ES-I3 (cell line): Measurements from ENCODE around the gene MRPL58.
A peak's percentile ranks its signal among the peaks of the same experiment; 100 is the strongest.
"Not testable (repeated sequence)": the region's sequence is repeated elsewhere in the genome, so short reads cannot be mapped to it uniquely, and the experiment has no call there.

Experiments
- H3K36me3 ChIP-seq: 2 replicates; pipeline ENCODE4 v1.6.1; 2013; ENCODE audit warnings: mild to moderate bottlenecking, low read length, control low read depth, moderate library complexity; ENCODE audit not compliant: insufficient read depth
- H3K4me1 ChIP-seq: 2 replicates; pipeline ENCODE4 v1.6.1; 2013; ENCODE audit warnings: mild to moderate bottlenecking, control low read depth, low read length; ENCODE audit not compliant: insufficient read depth
- H3K9ac ChIP-seq: 2 replicates; pipeline ENCODE4 v1.6.1; 2013; ENCODE audit warnings: low read depth, mild to moderate bottlenecking, low read length, moderate library complexity
- H3K9me3 ChIP-seq: 2 replicates; pipeline ENCODE4 v1.6.1; 2013; ENCODE audit warnings: mild to moderate bottlenecking, low read length, moderate library complexity; ENCODE audit not compliant: control insufficient read depth, insufficient read depth

The MRPL58 gene

DNA sequence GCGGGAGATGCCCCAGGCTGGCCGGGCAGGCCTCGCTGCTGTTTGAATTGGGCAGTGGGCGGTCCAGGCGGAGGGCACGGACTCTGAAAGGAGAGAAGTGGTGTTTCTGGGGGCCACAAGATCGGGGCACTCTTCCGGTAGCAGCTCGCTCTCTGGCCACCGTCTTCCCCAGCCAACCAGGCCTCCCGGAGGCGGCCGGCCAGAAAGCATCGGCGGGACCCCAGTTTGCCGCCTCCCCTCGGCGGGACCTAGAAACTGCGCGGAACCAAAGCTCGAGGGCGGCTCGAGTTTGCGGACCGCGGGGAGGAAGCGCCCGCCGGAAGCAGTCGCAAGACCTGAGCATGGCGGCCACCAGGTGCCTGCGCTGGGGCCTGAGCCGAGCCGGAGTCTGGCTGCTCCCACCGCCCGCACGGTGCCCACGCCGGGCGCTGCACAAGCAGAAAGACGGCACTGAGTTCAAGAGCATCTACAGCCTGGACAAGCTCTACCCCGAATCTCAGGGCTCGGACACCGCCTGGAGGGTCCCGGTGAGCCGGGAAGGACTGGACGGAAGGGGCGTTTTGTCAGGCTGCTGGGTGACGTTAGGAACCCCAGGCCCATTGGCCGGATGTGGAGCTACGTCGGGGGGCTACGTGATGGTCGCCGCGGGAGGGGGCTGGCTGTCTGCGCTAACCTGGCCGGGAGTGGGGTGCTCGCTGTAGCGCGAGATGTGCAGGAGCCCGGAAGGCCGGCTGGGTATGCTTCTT is at the start of gene MRPL58:
TSS of gene MRPL58 (plus strand) at position 325 of the 746 bp plus-strand sequence. CDS start at position 342, 17 bp downstream.
- H3K9me3 ChIP-seq, result no peaks in the 10 kb centered on the region
- H3K9ac ChIP-seq, result peak within 1 kb of the TSS; percentile 93
- H3K36me3 ChIP-seq, result no peaks in the 10 kb centered on the region
- peaks cover 16% of the 10 kb centered on the region for H3K4me1 ChIP-seq

DNA sequence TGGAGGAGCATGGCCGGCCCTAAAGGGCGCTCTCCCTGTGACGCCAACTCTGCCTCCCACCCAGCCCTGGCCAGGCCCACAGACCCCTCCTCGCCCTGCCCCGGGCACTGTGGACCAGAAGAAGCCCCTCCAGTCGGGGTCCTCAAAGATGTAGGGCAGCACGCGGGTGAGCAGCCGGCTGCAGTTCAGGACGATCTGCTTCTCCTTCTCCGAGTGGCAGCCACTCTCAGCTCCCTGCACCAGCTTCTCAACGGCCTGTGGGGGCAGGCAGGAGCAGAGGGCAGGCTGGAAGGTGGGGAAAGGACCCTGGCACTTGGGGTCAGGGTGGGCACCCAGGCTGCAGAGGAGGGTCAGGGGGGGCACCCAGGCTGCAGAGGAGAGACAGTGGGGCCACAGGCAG is 48.8 kb upstream of the MRPL58 start:
- Histone ChIP-seq H3K9me3 (no peaks in the 10 kb centered on the region), H3K9ac (no peak overlapping the region), H3K36me3 (no peaks in the 10 kb centered on the region), H3K4me1 (0 out of 2 replicates have a peak, but pooled peaks cover 3% of the 10 kb centered on the region)

DNA sequence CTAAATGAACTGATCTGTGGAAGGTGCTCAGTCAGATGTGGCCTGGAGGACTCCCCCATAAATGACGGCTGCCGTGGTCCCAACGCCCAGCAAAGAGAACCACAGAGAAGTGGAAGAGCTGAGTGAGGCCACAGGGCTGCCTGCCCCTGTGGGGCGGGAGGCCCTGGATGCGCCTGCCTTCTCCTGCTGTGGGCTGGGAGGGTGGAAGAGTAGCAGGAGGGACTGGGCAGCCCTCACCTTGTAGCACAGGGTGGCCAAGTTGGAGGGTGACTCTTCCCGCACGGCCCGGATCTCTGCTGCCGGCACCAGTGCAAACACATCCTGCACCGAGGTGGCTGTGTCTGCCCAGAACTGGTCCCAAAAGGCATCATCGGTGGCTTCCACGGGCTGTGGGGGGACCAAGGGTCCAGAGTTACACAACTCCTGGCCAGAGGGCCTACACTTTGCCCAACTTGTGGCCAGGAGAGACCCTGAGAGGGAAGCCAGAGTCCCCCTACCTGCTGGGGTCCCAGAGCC is 48.2 kb upstream of the MRPL58 start:
- no peaks in the 10 kb centered on the region for H3K9me3 ChIP-seq
- no peak overlapping the region for H3K9ac ChIP-seq
- 0 out of 2 replicates have a peak, but pooled peaks cover 4% of the 10 kb centered on the region for H3K4me1 ChIP-seq
- no peaks in the 10 kb centered on the region for H3K36me3 ChIP-seq

DNA sequence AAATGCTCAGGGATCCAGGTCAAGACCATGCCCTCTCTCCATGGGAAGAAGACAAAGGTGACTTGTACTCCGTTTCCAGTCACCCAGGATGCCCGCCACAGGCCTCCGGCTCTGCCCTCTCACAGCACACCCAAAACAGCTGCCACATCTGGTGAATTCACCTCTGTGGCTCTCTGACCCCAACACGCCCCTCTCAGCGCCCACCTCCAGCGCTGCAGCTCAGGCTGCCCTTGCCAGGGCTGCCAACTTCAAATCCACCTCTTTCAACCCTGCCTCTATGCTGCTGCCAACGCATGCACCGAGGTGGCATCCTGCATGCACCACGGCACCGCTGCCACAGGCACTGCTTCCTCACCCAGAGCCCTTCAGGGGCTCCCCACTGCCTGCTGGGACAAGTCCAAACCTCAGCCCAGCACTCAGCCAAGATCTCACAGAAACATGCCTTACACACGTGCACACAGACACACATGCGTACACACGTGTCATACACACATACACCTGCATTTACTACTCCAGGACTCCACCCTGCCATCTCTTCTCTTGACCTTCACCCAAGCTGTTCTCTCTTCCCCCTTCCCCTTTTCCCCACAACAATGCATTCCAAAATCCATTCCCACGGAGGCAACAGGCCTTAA is 47.4 kb upstream of the MRPL58 start:
- Histone ChIP-seq H3K9ac (no peak overlapping the region), H3K4me1 (0 out of 2 replicates have a peak, but pooled peaks cover 4% of the 10 kb centered on the region), H3K36me3 (no peaks in the 10 kb centered on the region), H3K9me3 (no peaks in the 10 kb centered on the region)

DNA sequence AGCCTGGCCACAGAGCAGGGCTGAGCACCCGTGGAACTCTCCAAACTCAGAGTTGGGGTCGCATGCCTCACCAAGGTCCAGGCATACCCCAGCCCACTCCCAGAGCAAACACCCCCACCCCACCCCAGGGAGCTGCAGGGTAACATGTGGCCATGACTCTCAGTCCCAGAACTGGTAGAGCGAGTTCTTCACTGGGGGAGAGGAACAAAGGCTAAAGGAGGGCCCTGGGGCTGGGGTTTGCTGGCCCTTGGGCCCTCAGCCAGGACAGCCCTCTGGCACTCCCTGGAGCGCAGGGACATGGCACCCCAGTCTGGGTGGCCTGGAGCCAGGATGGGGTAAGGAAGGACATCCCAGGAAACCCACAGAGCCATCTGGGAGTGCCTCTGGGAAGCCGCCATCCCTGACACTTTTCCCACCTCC is 44.1 kb upstream of the MRPL58 start:
- Histone ChIP-seq H3K9me3 (no peaks in the 10 kb centered on the region), H3K36me3 (no peaks in the 10 kb centered on the region), H3K4me1 (0 out of 2 replicates have a peak, but pooled peaks cover 4% of the 10 kb centered on the region), H3K9ac (no peak overlapping the region)

DNA sequence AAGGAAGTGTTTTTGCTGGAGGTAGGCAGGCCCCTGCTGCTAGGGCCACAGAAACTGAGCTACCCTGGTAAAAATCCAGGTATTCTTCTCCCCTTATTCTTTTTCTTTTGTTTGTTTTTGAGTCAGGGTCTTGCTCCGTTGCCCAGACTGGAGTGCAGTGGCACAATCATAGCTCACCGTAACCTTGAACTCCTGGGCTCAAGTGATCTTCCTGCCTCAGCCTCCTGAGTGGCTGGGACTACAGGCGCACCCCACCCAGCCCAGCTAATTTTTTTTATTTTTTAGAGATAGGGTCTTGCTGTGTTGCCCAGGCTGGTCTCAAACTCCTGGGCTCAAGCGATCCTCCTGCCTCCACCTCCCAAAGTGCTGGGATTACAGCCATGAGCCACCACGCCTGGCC is 43.0 kb upstream of the MRPL58 start:
- not testable (repeated sequence) for H3K9me3 ChIP-seq, H3K4me1 ChIP-seq, H3K9ac ChIP-seq, H3K36me3 ChIP-seq

DNA sequence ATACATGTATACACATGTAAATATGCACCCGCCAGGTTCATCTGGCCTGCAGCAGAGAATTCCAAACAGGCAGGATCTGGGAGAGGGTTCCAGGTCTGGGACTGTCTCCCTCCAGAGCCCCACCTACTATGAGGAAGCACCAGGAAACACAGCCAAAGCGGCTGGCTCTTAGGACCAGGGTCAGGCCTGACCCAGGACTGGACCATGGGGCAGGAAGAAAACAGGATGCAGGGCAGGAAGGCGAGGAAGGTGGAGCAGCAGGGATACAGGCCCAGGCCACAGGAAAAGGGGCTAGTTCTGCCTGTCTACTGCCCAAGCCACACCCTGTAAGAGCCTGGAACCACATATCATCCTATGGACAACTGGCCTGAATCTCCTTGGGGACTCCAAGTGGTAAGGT is 42.1 kb upstream of the MRPL58 start:
- no peaks in the 10 kb centered on the region for H3K9me3 ChIP-seq
- H3K36me3 ChIP-seq, result no peaks in the 10 kb centered on the region
- 0 out of 2 replicates have a peak, but pooled peaks cover 4% of the 10 kb centered on the region for H3K4me1 ChIP-seq
- H3K9ac ChIP-seq, result no peak overlapping the region

DNA sequence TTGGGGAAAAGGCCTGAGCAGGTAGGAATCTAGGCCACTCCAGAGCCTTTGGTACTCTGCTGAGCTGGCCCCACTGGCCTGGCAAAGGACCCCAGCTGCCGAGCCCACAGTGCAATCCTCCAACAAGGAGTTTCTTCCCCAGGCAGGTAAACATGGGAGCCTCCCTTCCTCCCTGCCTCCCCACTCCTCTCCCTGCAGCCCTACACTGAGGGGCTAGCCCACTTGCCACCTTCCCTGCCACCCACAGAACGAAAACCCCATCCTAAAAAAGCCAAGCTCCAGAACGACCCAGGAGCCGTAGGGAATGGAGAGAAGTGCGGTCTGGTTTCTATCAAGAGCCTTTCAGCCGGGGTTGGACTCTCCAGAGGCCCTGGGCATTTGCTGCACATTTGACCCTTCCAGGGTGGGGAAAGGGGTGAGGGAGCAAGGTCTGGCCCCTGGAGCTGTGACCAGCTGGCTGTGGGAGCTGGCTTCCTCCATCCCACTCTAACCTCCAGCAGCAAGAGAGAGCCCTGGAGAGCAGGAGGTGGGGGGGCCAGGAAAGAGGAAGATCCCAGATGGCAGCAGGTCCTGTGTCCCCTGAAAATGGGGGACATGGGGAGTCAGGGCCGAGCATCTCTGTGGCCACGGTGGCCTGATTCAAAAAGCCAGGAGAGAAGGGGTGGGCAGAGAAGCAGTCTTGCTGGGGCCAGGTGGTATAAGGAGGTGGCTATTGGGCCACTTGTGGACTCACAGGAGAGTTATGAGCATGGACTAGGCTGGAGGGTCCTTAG is 41.2 kb upstream of the MRPL58 start:
- Histone ChIP-seq H3K4me1 (0 out of 2 replicates have a peak, but pooled peaks cover 4% of the 10 kb centered on the region), H3K9me3 (no peaks in the 10 kb centered on the region), H3K36me3 (no peaks in the 10 kb centered on the region), H3K9ac (peak overlapping the region; percentile 74; the same call in 1 of the 2 replicates)

DNA sequence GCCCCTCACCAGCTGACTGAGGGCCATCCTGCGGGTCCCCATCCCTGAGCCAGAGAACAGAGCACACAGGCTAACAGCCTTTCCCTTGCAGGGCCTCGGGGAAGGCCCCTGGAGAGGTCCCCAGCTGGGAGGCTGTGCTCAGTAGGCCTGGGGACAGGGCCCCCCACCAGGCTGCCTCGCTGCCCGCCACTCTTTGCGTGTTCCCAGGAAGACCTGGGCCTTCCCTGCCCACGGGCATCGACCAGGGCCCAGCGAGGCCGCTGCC is 40.7 kb upstream of the MRPL58 start:
- Histone ChIP-seq H3K36me3 (no peaks in the 10 kb centered on the region), H3K9me3 (no peaks in the 10 kb centered on the region), H3K4me1 (0 out of 2 replicates have a peak, but pooled peaks cover 4% of the 10 kb centered on the region), H3K9ac (peak overlapping the region; percentile 74; the same call in 1 of the 2 replicates)

DNA sequence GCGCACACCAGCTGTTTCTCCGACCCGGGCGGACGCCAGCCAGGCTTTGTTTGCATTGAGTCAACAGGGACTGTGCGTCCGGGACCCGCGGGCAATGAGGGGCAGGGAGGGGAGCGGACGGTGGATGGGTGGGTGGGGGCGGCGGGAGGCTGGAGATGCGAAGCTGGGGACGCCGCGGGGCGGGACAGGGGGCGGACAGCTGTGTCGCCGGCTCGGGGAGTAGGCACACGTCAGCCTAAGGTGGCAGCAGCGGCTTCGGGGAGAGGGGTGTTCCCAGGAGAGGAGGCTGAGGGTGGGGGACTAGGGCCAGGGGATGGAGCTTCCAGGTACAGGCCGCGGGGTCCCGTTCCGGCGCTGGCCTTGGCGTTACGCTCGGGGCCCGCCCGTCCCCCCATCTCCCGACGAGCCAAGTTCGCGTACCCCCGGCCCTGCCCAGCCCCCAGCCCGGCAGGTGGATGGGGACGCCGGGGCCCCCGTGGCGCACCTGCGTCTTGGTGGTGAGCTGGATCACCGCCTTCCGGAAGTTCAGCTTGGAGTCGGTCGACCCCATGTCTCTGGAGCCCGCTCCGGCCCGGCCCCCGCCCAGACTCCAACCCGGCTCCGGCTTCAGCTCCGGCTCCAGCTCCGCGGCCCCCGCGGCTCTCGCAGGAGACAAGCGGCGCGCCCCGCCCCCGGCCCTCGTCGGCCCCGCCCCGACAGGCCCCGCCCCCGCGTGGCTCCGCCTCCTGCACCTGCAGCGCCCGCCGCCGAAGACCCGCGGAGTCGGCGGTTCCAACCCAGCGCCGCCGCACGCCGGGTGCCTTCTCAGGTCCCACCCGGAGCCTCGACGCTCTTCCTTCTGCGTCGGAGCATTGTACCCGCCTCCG is 40.1 kb upstream of the MRPL58 start, which contains the start of gene HID1:
TSS of gene HID1 (minus strand) at position 653 of the 866 bp plus-strand sequence. CDS start at position 550, 103 bp downstream.
- Histone ChIP-seq H3K36me3 (no peaks in the 10 kb centered on the region), H3K4me1 (0 out of 2 replicates have a peak, but pooled peaks cover 4% of the 10 kb centered on the region), H3K9me3 (no peaks in the 10 kb centered on the region), H3K9ac (peak within 1 kb of the TSS; percentile 74)

DNA sequence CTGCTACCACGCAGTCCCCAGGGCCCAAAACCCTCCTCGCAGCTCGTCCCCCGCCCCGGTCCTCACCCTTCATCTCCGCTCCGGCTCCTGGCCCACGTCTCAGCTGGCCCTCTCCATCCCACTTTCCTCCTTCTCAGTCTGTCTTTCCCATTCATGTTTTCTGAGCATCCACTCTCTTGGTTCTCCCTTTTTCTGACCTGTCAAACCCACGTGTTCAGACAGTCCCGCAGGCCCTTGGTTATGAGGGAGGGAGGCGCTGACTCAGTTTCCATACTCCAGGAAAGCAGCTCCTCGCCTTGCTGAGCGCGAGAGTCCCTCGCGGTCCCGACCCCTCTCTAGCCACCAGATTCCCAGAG is 39.5 kb upstream of the MRPL58 start:
- H3K9me3 ChIP-seq, result no peaks in the 10 kb centered on the region
- H3K36me3 ChIP-seq, result no peaks in the 10 kb centered on the region
- H3K9ac ChIP-seq, result peak overlapping the region; percentile 39
- H3K4me1 ChIP-seq, result 0 out of 2 replicates have a peak, but pooled peaks cover 4% of the 10 kb centered on the region

DNA sequence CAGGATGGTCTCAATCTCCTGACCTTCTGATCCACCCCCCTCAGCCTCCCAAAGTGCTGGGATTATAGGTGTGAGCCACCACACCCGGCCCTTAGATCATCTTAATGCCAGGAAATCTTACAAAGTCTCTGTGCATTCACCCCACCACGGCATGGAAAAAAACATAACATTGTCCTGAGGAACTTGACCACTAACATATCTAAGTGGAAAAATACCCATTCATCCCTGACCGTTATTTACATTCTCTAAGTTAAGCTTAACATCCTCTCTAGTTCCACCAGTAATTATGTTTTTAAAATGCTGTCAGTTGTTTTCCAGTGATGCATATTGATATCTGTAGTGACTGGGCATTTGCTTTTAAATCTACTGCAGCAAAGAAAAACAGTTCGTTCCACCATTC is 36.5 kb upstream of the MRPL58 start:
- Histone ChIP-seq H3K36me3 (no peaks in the 10 kb centered on the region), H3K4me1 (no peaks in the 10 kb centered on the region), H3K9me3 (no peaks in the 10 kb centered on the region), H3K9ac (no peak overlapping the region)

DNA sequence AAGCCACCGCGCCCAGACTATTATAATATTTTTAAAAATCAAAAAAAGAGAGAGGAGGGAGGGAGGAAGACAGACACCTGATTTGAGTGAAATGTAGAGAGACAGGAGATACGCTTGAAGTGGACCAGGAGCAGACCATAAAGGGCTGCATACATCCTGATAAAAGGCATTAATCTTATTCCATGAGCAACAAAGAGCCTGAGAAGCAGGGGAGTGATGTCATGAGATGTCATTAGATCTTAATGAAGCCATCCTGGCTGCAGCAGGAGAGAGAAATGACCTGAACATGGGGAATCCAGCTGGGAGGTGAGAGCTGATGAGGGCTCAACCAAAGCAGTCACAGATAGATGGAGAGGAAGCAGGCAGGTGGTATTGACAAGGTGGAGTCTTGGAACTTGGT is 34.7 kb upstream of the MRPL58 start:
- no peak overlapping the region for H3K9ac ChIP-seq
- H3K4me1 ChIP-seq, result no peaks in the 10 kb centered on the region
- no peaks in the 10 kb centered on the region for H3K9me3 ChIP-seq
- H3K36me3 ChIP-seq, result no peaks in the 10 kb centered on the region

DNA sequence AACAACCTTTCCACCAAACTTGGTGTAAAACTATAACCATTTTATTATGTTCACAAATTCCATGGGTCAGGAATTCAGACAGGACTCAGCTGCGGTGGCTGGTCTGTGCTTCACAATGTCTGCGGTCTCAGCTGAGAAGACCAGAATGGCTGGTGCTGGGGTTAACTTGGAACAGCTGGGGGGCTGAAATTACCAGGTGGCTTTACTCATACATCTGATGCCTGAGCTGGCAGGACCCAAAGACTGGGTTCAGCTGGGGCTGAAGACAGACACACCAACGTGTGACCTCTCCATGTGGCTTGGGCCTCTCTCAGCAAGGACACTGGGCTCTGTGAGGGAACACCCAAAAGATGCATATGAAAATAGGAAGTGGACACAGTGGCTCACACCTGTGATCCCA is 34.2 kb upstream of the MRPL58 start:
- H3K9me3 ChIP-seq, result no peaks in the 10 kb centered on the region
- H3K4me1 ChIP-seq, result no peaks in the 10 kb centered on the region

More for the DNA sequence above, 34.2 kb upstream of the MRPL58 start:
- no peaks in the 10 kb centered on the region for H3K36me3 ChIP-seq
- no peak overlapping the region for H3K9ac ChIP-seq
